ENCODE measurements around the gene FAM47E.
"Not testable (repeated sequence)": the region's sequence is repeated elsewhere in the genome, so short reads cannot be mapped to it uniquely, and the experiment has no call there.

The FAM47E gene

DNA sequence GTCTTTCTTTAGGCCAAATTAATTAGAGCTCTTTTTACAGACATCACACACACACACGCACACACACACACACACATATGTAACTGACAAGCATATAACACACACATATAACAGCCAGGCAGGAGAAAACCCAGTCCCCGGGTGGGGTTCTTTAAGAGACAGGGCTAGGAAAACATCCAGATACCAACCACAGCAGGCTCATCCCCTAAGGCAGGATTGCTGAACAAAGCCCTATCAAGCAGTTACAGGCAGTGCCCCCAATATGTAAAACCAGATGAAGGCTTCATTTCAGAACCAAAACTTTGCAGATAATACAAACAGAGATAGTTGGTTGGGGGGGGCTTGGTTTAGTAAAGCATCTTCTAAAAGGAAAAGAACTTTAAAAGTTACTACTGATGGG is 18.0 kb upstream of the FAM47E start:
- Histone ChIP-seq H3K4me1 (ENCODE audit: insufficient read depth, low read length) (peaks cover 4% of the 10 kb centered on the region; the same call in 1 of the 2 replicates), H3K9ac (ENCODE audit: low read depth, low read length) (peak overlapping the region; percentile 56; the same call in 1 of the 2 replicates), H3K9me3 (ENCODE audit: insufficient read depth, low read depth, low read length) (no peaks in the 10 kb centered on the region), H3K36me3 (ENCODE audit: insufficient read depth, low read depth, low read length) (no peaks in the 10 kb centered on the region), H3K27me3 (ENCODE audit: insufficient read depth, low read length) (no peaks in the 10 kb centered on the region), H3K27ac (ENCODE audit: low read length) (no peak overlapping the region), H3K4me3 (ENCODE audit: low read length) (peak overlapping the region; percentile 48; the same call in 1 of the 2 replicates)

DNA sequence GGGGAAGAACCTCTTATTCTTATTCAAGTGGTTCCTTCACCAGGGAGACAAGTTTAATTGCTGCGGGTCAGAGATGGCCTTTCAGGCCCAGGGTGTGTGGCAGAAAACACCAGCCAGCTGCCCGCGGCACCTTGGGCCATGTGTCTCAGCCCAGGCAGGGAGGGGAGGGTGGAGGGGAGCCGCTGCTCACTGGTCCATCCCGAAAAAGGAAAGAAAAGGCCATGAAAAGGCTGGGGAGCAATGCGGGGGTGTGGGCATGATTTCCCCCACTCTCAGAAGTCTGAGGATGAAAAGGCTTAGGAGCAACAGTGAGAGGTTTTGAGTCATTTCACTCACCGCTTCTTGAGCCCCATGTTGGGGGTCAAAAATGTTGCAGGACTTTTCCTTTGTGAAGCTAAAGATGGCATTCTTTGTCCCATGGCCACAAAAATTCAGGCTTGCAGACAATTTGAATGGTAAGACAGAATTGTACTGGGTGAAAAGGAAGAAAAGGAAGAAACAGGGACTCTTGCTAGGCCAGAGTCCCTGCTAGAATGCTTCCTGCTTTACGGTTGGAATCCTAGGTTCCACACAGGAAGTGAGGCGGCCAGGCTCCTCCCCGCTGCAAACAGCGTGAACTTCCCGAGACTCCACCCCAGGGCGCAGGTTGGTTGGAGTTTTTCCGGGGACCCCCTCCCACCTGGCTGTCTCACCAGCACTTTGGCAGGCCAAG is 17.4 kb upstream of the FAM47E start:
- Histone ChIP-seq H3K4me1 (ENCODE audit: insufficient read depth, low read length) (peaks cover 4% of the 10 kb centered on the region; the same call in 1 of the 2 replicates), H3K27me3 (ENCODE audit: insufficient read depth, low read length) (no peaks in the 10 kb centered on the region), H3K36me3 (ENCODE audit: insufficient read depth, low read depth, low read length) (no peaks in the 10 kb centered on the region), H3K9me3 (ENCODE audit: insufficient read depth, low read depth, low read length) (no peaks in the 10 kb centered on the region), H3K9ac (ENCODE audit: low read depth, low read length) (peak overlapping the region; percentile 56), H3K4me3 (ENCODE audit: low read length) (peak overlapping the region; percentile 48; the same call in 1 of the 2 replicates), H3K27ac (ENCODE audit: low read length) (no peak overlapping the region)

- no peaks in the 10 kb centered on the region for H3K36me3 ChIP-seq (ENCODE audit: insufficient read depth, low read depth, low read length)
- H3K9ac ChIP-seq (ENCODE audit: low read depth, low read length), result no peak overlapping the region
- no peak overlapping the region for H3K4me3 ChIP-seq (ENCODE audit: low read length)
- no peaks in the 10 kb centered on the region for H3K27me3 ChIP-seq (ENCODE audit: insufficient read depth, low read length)
- H3K9me3 ChIP-seq (ENCODE audit: insufficient read depth, low read depth, low read length), result no peaks in the 10 kb centered on the region
- no peak overlapping the region for H3K27ac ChIP-seq (ENCODE audit: low read length)
- peaks cover 4% of the 10 kb centered on the region; the same call in 1 of the 2 replicates for H3K4me1 ChIP-seq (ENCODE audit: insufficient read depth, low read length)
Measured at GRCh38 chr4:76234679-76235044, 16.9 kb upstream of the FAM47E start.

DNA sequence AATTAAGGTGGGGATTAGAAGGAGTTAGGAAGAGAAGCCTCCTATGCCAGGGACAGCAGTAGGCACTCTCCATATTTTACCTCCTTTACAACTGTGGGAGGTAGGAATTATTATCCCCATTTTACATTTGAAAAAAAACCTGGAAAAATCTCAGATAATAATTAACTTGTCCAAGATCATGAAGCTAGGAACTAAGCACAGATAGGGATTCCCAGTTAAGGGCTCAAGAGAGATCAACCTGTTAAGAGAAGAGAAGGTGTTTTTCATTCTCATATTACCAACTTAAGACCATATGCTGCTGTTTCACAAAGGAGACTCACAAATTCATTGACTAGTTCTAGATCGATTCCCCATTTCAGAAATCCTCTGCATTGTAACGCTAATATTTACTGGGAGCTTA is 16.1 kb upstream of the FAM47E start:
- Histone ChIP-seq H3K4me1 (ENCODE audit: insufficient read depth, low read length) (peaks cover 4% of the 10 kb centered on the region; the same call in 1 of the 2 replicates), H3K27ac (ENCODE audit: low read length) (no peak overlapping the region), H3K36me3 (ENCODE audit: insufficient read depth, low read depth, low read length) (no peaks in the 10 kb centered on the region)

GRCh38 chr4:76235915-76236314 is 15.6 kb upstream of the FAM47E start:
- Histone ChIP-seq H3K9me3 (ENCODE audit: insufficient read depth, low read depth, low read length) (0 out of 2 replicates have a peak, but pooled peaks cover 4% of the 10 kb centered on the region), H3K27ac (ENCODE audit: low read length) (no peak overlapping the region), H3K9ac (ENCODE audit: low read depth, low read length) (no peak overlapping the region), H3K4me1 (ENCODE audit: insufficient read depth, low read length) (peaks cover 4% of the 10 kb centered on the region; the same call in 1 of the 2 replicates), H3K36me3 (ENCODE audit: insufficient read depth, low read depth, low read length) (no peaks in the 10 kb centered on the region), H3K27me3 (ENCODE audit: insufficient read depth, low read length) (no peaks in the 10 kb centered on the region), H3K4me3 (ENCODE audit: low read length) (peak overlapping the region; percentile 27; the same call in 1 of the 2 replicates)

More for the DNA sequence above, 16.1 kb upstream of the FAM47E start:
- Histone ChIP-seq H3K9ac (ENCODE audit: low read depth, low read length) (no peak overlapping the region), H3K9me3 (ENCODE audit: insufficient read depth, low read depth, low read length) (no peaks in the 10 kb centered on the region), H3K27me3 (ENCODE audit: insufficient read depth, low read length) (no peaks in the 10 kb centered on the region), H3K4me3 (ENCODE audit: low read length) (peak overlapping the region; percentile 27; the same call in 1 of the 2 replicates)

DNA sequence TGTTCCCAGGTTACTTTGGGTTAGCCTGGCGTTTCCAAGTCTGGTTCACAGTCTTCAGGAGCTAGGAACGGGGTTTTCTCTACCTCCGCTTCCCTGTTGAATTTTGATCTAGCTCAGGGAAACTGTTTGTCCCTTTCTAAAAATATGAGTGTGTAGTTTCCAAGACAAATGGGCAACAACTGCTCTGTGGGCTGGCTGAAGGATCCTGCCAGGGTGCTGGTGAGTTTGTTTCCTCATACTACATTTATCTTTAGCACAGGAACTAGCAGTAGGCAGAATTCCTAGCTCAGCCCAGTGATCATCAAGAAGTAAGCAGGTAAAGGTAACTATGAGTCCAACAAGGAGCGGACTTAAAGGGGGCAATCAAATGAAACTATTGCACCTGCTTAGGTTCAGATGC is 13.3 kb upstream of the FAM47E start:
- Histone ChIP-seq H3K36me3 (ENCODE audit: insufficient read depth, low read depth, low read length) (no peaks in the 10 kb centered on the region), H3K27me3 (ENCODE audit: insufficient read depth, low read length) (no peaks in the 10 kb centered on the region), H3K9ac (ENCODE audit: low read depth, low read length) (no peak overlapping the region), H3K9me3 (ENCODE audit: insufficient read depth, low read depth, low read length) (0 out of 2 replicates have a peak, but pooled peaks cover 4% of the 10 kb centered on the region), H3K27ac (ENCODE audit: low read length) (no peak overlapping the region), H3K4me1 (ENCODE audit: insufficient read depth, low read length) (peaks cover 4% of the 10 kb centered on the region; the same call in 1 of the 2 replicates), H3K4me3 (ENCODE audit: low read length) (no peak overlapping the region)

- H3K4me3 ChIP-seq (ENCODE audit: low read length), result no peak overlapping the region
Measured at GRCh38 chr4:76238701-76239100, 12.8 kb upstream of the FAM47E start.

DNA sequence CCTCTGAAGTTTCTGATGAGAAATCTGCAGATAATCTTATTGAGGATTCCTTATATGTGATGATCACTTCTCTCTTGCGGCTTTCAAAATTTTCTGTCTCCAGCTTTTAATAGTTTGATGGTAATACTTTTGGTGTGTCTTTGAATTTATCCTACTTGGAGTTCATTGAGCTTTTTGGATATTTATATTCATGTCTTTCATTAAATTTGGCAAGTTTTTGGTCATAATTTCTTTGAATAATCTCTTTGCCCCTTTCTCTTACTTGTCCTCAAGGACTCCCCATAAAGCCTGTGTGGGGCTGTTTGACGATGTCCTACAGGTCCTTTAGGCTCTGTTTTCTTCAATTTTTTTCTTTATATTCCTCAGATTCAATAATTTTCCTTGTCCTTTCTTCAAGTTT is 11.3 kb upstream of the FAM47E start:
- H3K4me3 ChIP-seq (ENCODE audit: low read length), result no peak overlapping the region
- H3K36me3 ChIP-seq (ENCODE audit: insufficient read depth, low read depth, low read length), result no peaks in the 10 kb centered on the region
- H3K9me3 ChIP-seq (ENCODE audit: insufficient read depth, low read depth, low read length), result 0 out of 2 replicates have a peak, but pooled peaks cover 4% of the 10 kb centered on the region
- H3K27me3 ChIP-seq (ENCODE audit: insufficient read depth, low read length), result no peaks in the 10 kb centered on the region; the same call in 1 of the 2 replicates
- no peaks in the 10 kb centered on the region for H3K4me1 ChIP-seq (ENCODE audit: insufficient read depth, low read length)
- H3K9ac ChIP-seq (ENCODE audit: low read depth, low read length), result no peak overlapping the region
- no peak overlapping the region for H3K27ac ChIP-seq (ENCODE audit: low read length)

More at GRCh38 chr4:76238701-76239100, 12.8 kb upstream of the FAM47E start:
- H3K27me3 ChIP-seq (ENCODE audit: insufficient read depth, low read length), result no peaks in the 10 kb centered on the region
- H3K9ac ChIP-seq (ENCODE audit: low read depth, low read length), result no peak overlapping the region
- H3K4me1 ChIP-seq (ENCODE audit: insufficient read depth, low read length), result peaks cover 4% of the 10 kb centered on the region; the same call in 1 of the 2 replicates
- H3K36me3 ChIP-seq (ENCODE audit: insufficient read depth, low read depth, low read length), result no peaks in the 10 kb centered on the region
- 0 out of 2 replicates have a peak, but pooled peaks cover 4% of the 10 kb centered on the region for H3K9me3 ChIP-seq (ENCODE audit: insufficient read depth, low read depth, low read length)
- H3K27ac ChIP-seq (ENCODE audit: low read length), result no peak overlapping the region

GRCh38 chr4:76243877-76244276 is 7.6 kb upstream of the FAM47E start:
- H3K36me3 ChIP-seq (ENCODE audit: insufficient read depth, low read depth, low read length); H3K9ac ChIP-seq (ENCODE audit: low read depth, low read length); H3K27ac ChIP-seq (ENCODE audit: low read length); H3K27me3 ChIP-seq (ENCODE audit: insufficient read depth, low read length); H3K4me1 ChIP-seq (ENCODE audit: insufficient read depth, low read length); H3K9me3 ChIP-seq (ENCODE audit: insufficient read depth, low read depth, low read length); H3K4me3 ChIP-seq (ENCODE audit: low read length): not testable (repeated sequence)

GRCh38 chr4:76246025-76246424 is 5.5 kb upstream of the FAM47E start:
- H3K4me1 ChIP-seq (ENCODE audit: insufficient read depth, low read length), result peaks cover 6% of the 10 kb centered on the region; the same call in 1 of the 2 replicates
- H3K4me3 ChIP-seq (ENCODE audit: low read length), result no peak overlapping the region
- no peak overlapping the region for H3K9ac ChIP-seq (ENCODE audit: low read depth, low read length)
- H3K9me3 ChIP-seq (ENCODE audit: insufficient read depth, low read depth, low read length), result no peaks in the 10 kb centered on the region
- no peaks in the 10 kb centered on the region for H3K36me3 ChIP-seq (ENCODE audit: insufficient read depth, low read depth, low read length)
- no peak overlapping the region for H3K27ac ChIP-seq (ENCODE audit: low read length)
- peaks cover 10% of the 10 kb centered on the region for H3K27me3 ChIP-seq (ENCODE audit: insufficient read depth, low read length)

DNA sequence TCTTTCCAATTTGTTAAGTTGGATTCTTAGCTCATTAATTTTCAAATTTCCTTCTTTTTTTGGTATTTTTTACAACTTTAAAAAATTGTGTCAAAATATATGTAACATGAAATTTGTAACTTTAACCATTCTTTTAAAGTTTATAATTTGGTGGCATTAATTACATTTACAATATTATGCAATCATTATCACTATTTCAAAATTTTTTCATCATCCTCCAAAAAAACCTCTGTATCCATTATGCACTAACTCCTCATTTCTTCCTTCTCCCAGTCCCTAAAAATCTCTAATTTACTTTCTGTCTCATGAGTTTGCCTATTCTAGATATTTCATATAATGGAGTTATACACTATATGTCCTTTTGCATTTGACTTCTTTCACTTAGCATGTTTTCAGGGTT is 4.7 kb upstream of the FAM47E start:
- peaks cover 17% of the 10 kb centered on the region for H3K27me3 ChIP-seq (ENCODE audit: insufficient read depth, low read length)
- no peak overlapping the region for H3K9ac ChIP-seq (ENCODE audit: low read depth, low read length)
- no peaks in the 10 kb centered on the region for H3K36me3 ChIP-seq (ENCODE audit: insufficient read depth, low read depth, low read length)
- H3K27ac ChIP-seq (ENCODE audit: low read length), result no peak overlapping the region
- H3K4me3 ChIP-seq (ENCODE audit: low read length), result no peak overlapping the region
- H3K4me1 ChIP-seq (ENCODE audit: insufficient read depth, low read length), result peaks cover 9% of the 10 kb centered on the region; the same call in 1 of the 2 replicates
- H3K9me3 ChIP-seq (ENCODE audit: insufficient read depth, low read depth, low read length), result no peaks in the 10 kb centered on the region

- Histone ChIP-seq H3K4me3 (ENCODE audit: low read length) (peak overlapping the region; percentile 70), H3K9ac (ENCODE audit: low read depth, low read length) (peak overlapping the region; percentile 9; the same call in 1 of the 2 replicates), H3K27ac (ENCODE audit: low read length) (no peak overlapping the region), H3K4me1 (ENCODE audit: insufficient read depth, low read length) (peaks cover 9% of the 10 kb centered on the region; the same call in 1 of the 2 replicates), H3K27me3 (ENCODE audit: insufficient read depth, low read length) (peaks cover 47% of the 10 kb centered on the region), H3K9me3 (ENCODE audit: insufficient read depth, low read depth, low read length) (no peaks in the 10 kb centered on the region), H3K36me3 (ENCODE audit: insufficient read depth, low read depth, low read length) (no peaks in the 10 kb centered on the region)
Measured at GRCh38 chr4:76250962-76251361, 559 bp upstream of the FAM47E start.

Measured in iPS-20b (cell line).